Measurements from ENCODE around the gene CENPV. TPM values are rescaled to one million over a fixed set of nuclear protein-coding genes. Genes with fewer than 3 reads are reported as not detected.
A peak's percentile ranks its signal among the peaks of the same experiment; 100 is the strongest.

CENPV gene
- total and polyA plus RNA-seq, 2 of the 13 experiments (the other 11 are each of a cell fraction or from before 2014, with no cell fraction given) = 193 to 292 TPM

DNA sequence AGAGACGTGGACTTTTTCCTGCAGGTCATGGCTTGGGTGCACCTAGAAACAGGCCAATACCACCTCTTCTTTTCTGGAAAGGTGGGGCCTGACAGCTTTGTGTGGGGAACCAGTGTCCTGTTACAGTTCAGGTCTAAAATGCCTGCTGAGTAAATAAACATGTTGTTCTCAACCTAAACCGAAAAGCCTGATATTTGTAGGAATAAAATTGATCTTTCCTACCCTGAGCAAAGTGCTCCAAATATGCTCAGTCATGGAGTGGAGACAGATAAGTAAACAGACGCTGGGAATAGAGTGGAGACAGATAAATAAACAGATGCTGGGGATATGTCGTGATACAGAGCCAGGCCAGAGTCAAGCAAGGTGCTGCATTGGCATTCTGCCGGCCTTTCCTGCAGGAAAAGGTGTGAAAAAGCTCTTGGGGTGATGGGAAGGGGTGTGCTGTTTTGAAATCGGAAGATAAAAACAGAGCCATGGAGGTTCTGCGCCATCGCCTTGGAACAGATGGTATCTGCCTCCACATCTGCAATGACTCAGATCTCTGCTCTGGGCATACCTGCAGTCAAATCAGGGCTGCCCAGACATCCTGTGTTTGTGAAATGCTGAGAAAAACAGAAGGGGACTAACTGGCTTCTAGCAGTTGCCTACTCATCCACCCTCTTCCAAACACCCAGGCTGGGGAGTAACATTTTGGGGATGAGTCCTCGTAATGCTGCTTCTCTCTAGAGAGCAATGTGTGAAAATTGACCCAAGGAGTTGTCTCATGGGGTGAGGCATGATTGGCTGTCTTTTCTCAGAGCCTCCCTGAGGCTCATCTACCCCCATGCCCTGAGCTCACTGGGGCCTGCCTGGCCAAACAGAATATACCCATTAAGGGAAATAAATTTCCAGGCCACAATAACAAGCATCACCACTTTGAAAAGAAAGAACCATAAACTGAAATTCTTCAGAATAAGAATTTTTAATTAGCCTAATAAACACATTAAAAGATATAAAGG lies 45.3 kb upstream of the CENPV start (continued):
- no peak for TF ChIP-seq FOSL1 (CRISPR knock-in tag; IDR thresholded peaks at IDR 0.05; ENCODE audit: borderline replicate concordance)
- TF ChIP-seq, protein P1, sequence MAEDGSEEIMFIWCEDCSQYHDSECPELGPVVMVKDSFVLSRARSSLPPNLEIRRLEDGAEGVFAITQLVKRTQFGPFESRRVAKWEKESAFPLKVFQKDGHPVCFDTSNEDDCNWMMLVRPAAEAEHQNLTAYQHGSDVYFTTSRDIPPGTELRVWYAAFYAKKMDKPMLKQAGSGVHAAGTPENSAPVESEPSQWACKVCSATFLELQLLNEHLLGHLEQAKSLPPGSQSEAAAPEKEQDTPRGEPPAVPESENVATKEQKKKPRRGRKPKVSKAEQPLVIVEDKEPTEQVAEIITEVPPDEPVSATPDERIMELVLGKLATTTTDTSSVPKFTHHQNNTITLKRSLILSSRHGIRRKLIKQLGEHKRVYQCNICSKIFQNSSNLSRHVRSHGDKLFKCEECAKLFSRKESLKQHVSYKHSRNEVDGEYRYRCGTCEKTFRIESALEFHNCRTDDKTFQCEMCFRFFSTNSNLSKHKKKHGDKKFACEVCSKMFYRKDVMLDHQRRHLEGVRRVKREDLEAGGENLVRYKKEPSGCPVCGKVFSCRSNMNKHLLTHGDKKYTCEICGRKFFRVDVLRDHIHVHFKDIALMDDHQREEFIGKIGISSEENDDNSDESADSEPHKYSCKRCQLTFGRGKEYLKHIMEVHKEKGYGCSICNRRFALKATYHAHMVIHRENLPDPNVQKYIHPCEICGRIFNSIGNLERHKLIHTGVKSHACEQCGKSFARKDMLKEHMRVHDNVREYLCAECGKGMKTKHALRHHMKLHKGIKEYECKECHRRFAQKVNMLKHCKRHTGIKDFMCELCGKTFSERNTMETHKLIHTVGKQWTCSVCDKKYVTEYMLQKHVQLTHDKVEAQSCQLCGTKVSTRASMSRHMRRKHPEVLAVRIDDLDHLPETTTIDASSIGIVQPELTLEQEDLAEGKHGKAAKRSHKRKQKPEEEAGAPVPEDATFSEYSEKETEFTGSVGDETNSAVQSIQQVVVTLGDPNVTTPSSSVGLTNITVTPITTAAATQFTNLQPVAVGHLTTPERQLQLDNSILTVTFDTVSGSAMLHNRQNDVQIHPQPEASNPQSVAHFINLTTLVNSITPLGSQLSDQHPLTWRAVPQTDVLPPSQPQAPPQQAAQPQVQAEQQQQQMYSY (CRISPR knock-in tag; IDR thresholded peaks at IDR 0.05) = no peak
- TF ChIP-seq, protein P2, sequence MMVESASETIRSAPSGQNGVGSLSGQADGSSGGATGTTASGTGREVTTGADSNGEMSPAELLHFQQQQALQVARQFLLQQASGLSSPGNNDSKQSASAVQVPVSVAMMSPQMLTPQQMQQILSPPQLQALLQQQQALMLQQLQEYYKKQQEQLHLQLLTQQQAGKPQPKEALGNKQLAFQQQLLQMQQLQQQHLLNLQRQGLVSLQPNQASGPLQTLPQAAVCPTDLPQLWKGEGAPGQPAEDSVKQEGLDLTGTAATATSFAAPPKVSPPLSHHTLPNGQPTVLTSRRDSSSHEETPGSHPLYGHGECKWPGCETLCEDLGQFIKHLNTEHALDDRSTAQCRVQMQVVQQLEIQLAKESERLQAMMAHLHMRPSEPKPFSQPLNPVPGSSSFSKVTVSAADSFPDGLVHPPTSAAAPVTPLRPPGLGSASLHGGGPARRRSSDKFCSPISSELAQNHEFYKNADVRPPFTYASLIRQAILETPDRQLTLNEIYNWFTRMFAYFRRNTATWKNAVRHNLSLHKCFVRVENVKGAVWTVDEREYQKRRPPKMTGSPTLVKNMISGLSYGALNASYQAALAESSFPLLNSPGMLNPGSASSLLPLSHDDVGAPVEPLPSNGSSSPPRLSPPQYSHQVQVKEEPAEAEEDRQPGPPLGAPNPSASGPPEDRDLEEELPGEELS (CRISPR knock-in tag; IDR thresholded peaks at IDR 0.05) = peak; percentile 75
- TF ChIP-seq TBX2 (CRISPR knock-in tag; IDR thresholded peaks at IDR 0.05; ENCODE audit: borderline replicate concordance) = peak; percentile 55; the same call in 1 of the 2 replicates
- TF ChIP-seq ZNF333 (CRISPR knock-in tag; IDR thresholded peaks at IDR 0.05; ENCODE audit: borderline replicate concordance) = no peak
- TF ChIP-seq ZNF644 (CRISPR knock-in tag; IDR thresholded peaks at IDR 0.05; ENCODE audit: low read depth) = no peak
- no peak for TF ChIP-seq MBNL3 (CRISPR knock-in tag; conservative IDR thresholded peaks at IDR 0.05)
- TF ChIP-seq, protein P3, sequence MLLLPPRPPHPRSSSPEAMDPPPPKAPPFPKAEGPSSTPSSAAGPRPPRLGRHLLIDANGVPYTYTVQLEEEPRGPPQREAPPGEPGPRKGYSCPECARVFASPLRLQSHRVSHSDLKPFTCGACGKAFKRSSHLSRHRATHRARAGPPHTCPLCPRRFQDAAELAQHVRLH (CRISPR knock-in tag; IDR thresholded peaks at IDR 0.05; ENCODE audit: borderline replicate concordance, low read depth) = no peak
- no peak for TF ChIP-seq TRIM24 (CRISPR knock-in tag; IDR thresholded peaks at IDR 0.05)
- no peak for TF ChIP-seq ZFP90 (CRISPR knock-in tag; IDR thresholded peaks at IDR 0.05; ENCODE audit: borderline replicate concordance)
- TF ChIP-seq MYC (CRISPR knock-in tag; IDR thresholded peaks at IDR 0.05; ENCODE audit: borderline replicate concordance) = no peak
- TF ChIP-seq, protein P4, sequence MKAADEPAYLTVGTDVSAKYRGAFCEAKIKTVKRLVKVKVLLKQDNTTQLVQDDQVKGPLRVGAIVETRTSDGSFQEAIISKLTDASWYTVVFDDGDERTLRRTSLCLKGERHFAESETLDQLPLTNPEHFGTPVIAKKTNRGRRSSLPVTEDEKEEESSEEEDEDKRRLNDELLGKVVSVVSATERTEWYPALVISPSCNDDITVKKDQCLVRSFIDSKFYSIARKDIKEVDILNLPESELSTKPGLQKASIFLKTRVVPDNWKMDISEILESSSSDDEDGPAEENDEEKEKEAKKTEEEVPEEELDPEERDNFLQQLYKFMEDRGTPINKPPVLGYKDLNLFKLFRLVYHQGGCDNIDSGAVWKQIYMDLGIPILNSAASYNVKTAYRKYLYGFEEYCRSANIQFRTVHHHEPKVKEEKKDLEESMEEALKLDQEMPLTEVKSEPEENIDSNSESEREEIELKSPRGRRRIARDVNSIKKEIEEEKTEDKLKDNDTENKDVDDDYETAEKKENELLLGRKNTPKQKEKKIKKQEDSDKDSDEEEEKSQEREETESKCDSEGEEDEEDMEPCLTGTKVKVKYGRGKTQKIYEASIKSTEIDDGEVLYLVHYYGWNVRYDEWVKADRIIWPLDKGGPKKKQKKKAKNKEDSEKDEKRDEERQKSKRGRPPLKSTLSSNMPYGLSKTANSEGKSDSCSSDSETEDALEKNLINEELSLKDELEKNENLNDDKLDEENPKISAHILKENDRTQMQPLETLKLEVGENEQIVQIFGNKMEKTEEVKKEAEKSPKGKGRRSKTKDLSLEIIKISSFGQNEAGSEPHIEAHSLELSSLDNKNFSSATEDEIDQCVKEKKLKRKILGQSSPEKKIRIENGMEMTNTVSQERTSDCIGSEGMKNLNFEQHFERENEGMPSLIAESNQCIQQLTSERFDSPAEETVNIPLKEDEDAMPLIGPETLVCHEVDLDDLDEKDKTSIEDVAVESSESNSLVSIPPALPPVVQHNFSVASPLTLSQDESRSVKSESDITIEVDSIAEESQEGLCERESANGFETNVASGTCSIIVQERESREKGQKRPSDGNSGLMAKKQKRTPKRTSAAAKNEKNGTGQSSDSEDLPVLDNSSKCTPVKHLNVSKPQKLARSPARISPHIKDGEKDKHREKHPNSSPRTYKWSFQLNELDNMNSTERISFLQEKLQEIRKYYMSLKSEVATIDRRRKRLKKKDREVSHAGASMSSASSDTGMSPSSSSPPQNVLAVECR (CRISPR knock-in tag; IDR thresholded peaks at IDR 0.05; ENCODE audit: borderline replicate concordance) = peak; percentile 49; the same call in 1 of the 2 replicates
- TF ChIP-seq PAF1 (CRISPR knock-in tag; IDR thresholded peaks at IDR 0.05) = no peak
- no peak for TF ChIP-seq ZNF614 (CRISPR knock-in tag; IDR thresholded peaks at IDR 0.05; ENCODE audit: borderline replicate concordance)
- 0 out of 2 replicates have a peak, but pooled peaks have one; percentile 27 for TF ChIP-seq ZC3H13 (CRISPR knock-in tag; IDR thresholded peaks at IDR 0.05)
- TF ChIP-seq ZNF724P (CRISPR knock-in tag; IDR thresholded peaks at IDR 0.05; ENCODE audit: borderline replicate concordance) = no peak

Measured in HepG2 (cell line).